Measurements from ENCODE around the gene LRRC15.

- no peak for TF ChIP-seq CTCF (IDR thresholded peaks at IDR 0.05)
- TF ChIP-seq POLR2A (IDR thresholded peaks at IDR 0.05): no peak
Observed at GRCh38 chr3:194377708-194378107, 8.2 kb upstream of the LRRC15 start.

Data from suprapubic skin (tissue), 3 donors.